Heart left ventricle (tissue), 13 donors: ENCODE measurements around the gene MICU1.

ENCODE experiments used
- CTCF ChIP-seq, 12 donors: fragments of 200-600 bp; sonication (generic) in 4 of 12; IDR thresholded peaks; one replicate each; pipeline versions ENCODE4 v1.5.0 to v1.8.0; 2018 to 2022; ENCODE audit warnings: antibody characterized with exemption in 12 of 12, mild to moderate bottlenecking in 5 of 12
- POLR2A ChIP-seq, 2 donors: fragments of 450-650 bp; IDR thresholded peaks; one replicate each; pipeline ENCODE4 v1.6.1; 2017; ENCODE audit warnings: antibody characterized with exemption in 2 of 2, mild to moderate bottlenecking in 2 of 2, moderate library complexity in 2 of 2
- donor health status: ischemic (EF 13 %, LVEDD 7.1; RV severe dilation, severe dysfunction).
- donor health status: DM: no; HTN: yes; CAD: no.
- donor health status: DM: no; HTN: no; CAD: no.
- donor health status: ischemic (EF 25% LVEDD 6.9; RV normal size, moderate dysfunction).
- donor health status: ischemic (EF 25% LVEDD 5.7; RV mildly dilated, moderate dysfunction).
- donor health status: ischemic (EF 35%, LVEDD 5.7; RV mildly dilated, moderate dysfunction).
- donor health status: nonischemic (EF 11% LVEDD 7.7; RV severe dilation, severe dysfunction).
- donor health status: DM: yes; HTN: yes; CAD: no.
- donor health status: PGD.
- donor health status: ischemic (EF 29% LVEDD 5.4; RV normal size, mild dysfunction).
- donor health status: nonischemic (EF 23%, LVEDD 6.1; RV moderate dilation, normal function).

GRCh38 chr10:72355214-72355555 is 270.7 kb downstream of the MICU1 start:
- TF ChIP-seq CTCF (IDR thresholded peaks at IDR 0.05) (no peak), POLR2A (IDR thresholded peaks at IDR 0.05) (no peak)
